HL-60 (cell line): ENCODE results near the gene SNX1.

Source experiments
- CTCF ChIP-seq: IDR thresholded peaks from one replicate; pipeline ENCODE4 v1.5.1; 2011; ENCODE audit warnings: low read length, control low read depth, inconsistent platforms; ENCODE audit not compliant: insufficient read depth
- POLR2AphosphoS5 ChIP-seq: IDR thresholded peaks from 2 replicates; pipeline ENCODE4 v1.6.1; 2012; ENCODE audit warnings: low read depth

- TF ChIP-seq CTCF (no peak), POLR2AphosphoS5 (no peak)
Measured at GRCh38 chr15:64149424-64149823, 53.6 kb downstream of the SNX1 start.
